NCI-H446 (cell line): ENCODE results near the gene WFDC1.

Experiments
- DNase-seq, 2 experiments: peaks; one replicate each; lab custom pipeline; 2025; lab: John Stamatoyannopoulos, UW

WFDC1 gene

DNA sequence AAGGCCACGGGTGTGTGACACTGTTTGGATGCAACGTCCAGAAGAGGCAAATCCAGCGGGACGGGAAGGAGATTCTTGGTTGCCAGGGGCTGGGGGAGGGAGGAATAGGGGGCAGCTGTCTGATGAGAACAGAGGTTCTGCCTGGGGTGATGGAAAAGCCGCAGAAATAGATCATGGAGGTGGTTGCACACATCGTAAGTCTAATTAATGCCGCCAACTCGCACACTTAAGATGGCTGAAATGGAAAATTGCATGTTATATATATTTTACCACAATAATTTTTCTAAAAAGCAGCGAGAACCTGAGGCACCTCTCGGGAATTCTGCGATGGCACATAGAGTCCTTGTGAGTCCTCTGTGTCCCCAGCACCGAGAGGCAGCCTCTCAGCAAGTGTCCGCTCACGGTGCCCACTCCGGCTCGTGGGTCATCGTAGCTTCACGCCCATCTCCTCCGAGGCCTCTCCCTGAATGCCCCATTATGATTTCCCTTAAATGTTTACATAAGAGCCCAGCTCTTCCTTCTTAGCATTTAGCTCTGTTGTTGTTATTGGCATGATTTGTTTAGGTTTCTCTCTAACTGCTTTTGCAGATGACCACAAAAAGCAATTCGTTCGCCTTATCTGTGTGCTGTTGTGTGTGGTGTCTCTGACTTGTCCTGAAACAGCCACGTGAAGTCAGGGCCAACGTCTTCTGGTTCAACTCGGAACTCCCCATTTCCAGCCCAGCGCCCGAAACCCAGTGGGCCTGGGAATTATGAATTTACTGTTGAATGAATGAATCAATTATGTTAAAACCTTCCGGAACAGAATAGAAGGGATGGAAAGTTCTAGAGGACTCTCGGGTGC lies 7.7 kb downstream of the WFDC1 start:
- DNase-seq = no peak

DNA sequence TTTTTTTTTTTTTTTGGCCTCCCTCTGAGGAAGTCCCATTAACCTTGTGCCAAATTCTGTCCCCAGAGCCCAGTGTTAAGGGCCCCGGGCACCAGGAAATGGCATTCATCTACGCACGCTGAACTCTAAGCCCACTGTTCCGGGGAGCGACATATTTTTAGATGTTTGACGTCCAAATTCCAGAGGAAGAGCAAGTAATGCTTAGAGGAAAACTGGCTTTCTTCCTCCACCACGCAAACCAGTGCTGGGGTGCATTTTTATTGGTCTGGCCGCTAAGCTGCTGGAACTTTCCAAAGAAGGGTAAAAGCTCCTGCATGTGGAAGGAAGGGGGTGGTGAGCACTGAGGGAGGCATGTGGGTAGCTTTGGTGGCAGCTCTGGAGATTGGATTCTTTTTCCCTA lies 8.3 kb downstream of the WFDC1 start:
- no peak for DNase-seq

DNA sequence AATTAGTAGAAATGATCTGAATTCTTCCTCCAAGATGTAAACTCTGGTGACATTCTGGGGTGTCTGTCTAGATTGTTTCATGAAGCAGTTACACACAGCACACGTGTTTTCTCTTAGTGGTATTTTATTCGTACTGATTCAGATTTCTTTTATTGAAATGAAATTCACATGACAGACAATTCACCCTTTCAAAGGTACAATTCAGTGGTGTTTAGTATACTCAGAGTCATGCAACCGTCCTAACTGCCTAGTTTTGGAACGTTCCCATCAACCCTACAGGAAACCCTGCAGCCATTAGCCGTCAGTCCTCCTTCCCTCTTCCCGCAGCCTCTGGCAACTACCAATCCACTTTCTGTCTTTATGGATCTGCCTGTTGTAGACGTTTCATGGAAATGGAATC lies 8.8 kb downstream of the WFDC1 start:
- DNase-seq = no peak

DNA sequence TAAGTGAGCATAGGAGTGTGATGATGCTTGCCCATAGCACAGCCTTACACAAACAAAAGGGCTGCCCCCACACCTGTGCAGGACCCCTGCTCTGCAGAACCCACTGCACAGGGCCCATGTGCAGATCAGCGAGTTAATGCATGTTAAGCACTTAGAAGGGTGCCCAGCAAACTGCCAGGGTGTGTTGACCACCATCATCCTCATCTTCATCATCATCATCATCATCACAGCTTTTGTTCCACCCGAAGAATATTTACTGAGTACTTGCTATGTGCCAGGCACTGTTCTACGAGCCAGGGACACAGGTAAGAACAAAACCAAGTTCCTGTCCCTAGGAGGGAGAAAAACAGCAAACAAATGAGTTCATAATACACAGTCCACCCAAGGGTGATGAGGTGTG lies 11.9 kb downstream of the WFDC1 start:
- DNase-seq = no peak

- no peak for DNase-seq
These were observed 12.7 kb downstream of the WFDC1 start for GRCh38 chr16:84307209-84307954.

DNA sequence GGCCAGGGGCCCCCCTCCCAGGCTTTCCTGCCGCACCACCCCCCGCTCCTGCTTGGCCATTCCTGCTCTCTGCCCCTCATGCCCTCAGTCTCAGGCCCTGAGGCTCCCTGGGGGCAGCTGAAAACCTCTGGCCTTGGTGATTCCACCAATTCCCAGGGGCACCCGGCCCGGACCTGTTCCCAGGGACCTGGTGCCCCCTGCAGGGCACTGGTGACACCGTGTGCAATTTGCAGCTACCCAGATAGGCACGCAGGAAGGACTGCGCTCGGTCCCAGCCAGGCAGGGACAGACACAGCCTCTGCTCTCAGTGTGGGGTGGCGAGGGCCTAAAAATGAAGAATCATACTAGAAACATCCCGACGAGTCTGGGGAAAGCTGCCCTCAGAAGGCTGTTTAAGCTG lies 13.4 kb downstream of the WFDC1 start:
- DNase-seq = peak in 1 of 2 experiments; percentile 1

DNA sequence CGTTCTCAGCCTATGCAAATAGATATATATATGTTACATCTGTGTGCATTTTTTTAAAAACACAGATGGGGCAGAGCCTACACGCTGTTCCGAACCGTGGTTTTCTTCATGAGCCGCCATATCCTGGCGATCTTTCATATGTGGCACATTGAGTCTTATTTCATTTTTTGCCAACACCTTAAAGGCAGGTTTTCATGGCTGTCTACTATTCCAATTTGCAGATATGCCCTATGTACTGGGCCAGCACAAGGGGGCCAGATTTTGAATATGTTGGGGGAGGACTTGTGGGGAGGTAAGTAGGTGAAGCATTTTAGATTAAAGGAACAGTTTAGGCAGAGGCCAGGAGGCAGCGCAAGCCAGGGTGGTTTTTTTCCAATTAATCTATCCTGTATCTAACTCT lies 16.0 kb downstream of the WFDC1 start:
- no peak for DNase-seq

- no peak for DNase-seq
These were observed 18.2 kb downstream of the WFDC1 start for GRCh38 chr16:84312783-84313382.

DNA sequence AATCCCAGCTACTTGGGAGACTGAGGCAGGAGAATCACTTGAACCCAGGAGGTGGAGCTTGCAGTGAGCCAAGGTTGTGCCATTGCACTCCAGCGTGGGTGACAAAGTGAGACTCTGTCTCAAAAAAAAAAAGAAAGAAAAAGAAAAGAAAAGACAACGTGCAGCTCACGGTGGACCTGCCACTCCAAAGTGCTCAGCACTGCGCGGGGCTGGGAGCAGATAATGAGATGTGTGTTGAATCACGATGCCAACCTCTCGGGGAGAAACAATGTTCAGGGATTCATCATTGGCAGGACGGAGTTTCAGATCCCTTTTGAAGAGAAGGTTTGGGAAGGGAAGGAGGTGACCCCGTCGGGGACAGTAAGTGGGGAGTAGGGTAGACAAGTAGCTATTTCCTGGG lies 19.2 kb downstream of the WFDC1 start:
- DNase-seq = no peak

GRCh38 chr16:84314373-84314772 lies 19.7 kb downstream of the WFDC1 start:
- DNase-seq = no peak

GRCh38 chr16:84314814-84315213 lies 20.1 kb downstream of the WFDC1 start:
- DNase-seq = no peak

- no peak for DNase-seq
These were observed 20.7 kb downstream of the WFDC1 start for GRCh38 chr16:84315422-84315821.

- DNase-seq = no peak
These were observed 23.7 kb downstream of the WFDC1 start for GRCh38 chr16:84318091-84318975.

GRCh38 chr16:84319146-84319760 lies 24.6 kb downstream of the WFDC1 start:
- no peak for DNase-seq

DNA sequence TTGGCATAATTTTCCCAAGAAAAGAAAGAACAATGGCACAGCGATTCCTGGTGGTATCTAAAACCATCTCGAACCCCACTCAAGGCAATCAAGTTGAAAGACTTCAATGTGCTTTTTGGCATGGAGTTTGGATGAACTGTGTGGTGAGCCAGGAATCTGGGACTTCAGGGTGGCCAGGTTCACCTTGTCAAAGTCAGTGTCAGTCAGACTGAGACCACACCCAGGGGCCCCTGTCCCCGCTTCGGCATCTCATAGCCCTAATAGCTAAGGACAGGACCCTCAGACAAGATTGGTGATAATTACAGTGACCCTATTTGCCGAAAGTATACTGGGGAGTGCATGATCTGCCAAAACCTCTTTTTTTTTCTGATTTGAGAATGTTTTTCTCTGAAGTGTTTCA lies 25.8 kb downstream of the WFDC1 start:
- no peak for DNase-seq

- no peak for DNase-seq
These were observed 27.3 kb downstream of the WFDC1 start for GRCh38 chr16:84321932-84322331.

DNA sequence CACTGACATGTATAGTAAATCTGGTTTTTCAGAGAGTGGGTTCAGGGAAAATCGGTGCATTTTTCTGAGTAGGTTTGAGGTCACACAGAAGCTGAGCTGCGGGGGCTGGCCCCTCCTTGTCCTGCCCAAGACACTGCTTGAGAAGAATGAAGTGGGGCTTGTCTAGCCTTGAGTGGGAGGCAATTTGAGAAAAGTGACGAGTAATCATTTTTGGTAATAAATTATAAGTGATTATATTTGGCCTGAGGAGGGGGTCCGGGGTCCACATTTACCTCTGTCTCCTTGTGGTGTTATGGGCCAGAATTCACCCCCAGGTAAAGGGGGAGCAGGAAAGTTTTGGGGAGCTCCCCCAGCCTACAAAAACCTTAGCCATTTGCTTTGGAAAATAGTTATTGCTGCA lies 28.1 kb downstream of the WFDC1 start:
- DNase-seq = no peak

- no peak for DNase-seq
These were observed 28.9 kb downstream of the WFDC1 start for GRCh38 chr16:84323606-84324005.

- no peak for DNase-seq
These were observed 30.0 kb downstream of the WFDC1 start for GRCh38 chr16:84324434-84325262.

GRCh38 chr16:84326545-84326944 lies 31.9 kb downstream of the WFDC1 start:
- no peak for DNase-seq
